GM12878 (cell line): Measurements from ENCODE around the gene FOXB2. TPM values are rescaled to one million over a fixed set of nuclear protein-coding genes. Genes with fewer than 3 reads are reported as not detected.

Experiments
- ATAC-seq: fragments of 200-7000 bp; cut with Tn5 transposase; 3 replicates; pipeline ENCODE4 v1.9.1; 2020; ENCODE audit warnings: mild to moderate bottlenecking, moderate library complexity
- BruUV-seq: library from RNA; stranded (reverse); fragments of 400-500 nt; replicated peaks from 2 replicates; lab custom pipeline; 2021; lab: Mats Ljungman, UMichigan
- CTCF ChIA-PET: fragments of 300-600 bp; sonication (Branson Sonifier 250); formaldehyde crosslinking; extraction: SDS; loops from one replicate; lab custom pipeline; 2021; ENCODE audit warnings: inconsistent platforms; lab: Yijun Ruan, JAX
- POLR2A ChIA-PET: fragments of 350-600 bp; formaldehyde crosslinking; extraction: SDS; loops from one replicate; lab custom pipeline; 2021; ENCODE audit warnings: inconsistent platforms; lab: Charles Lee
- RAD21 ChIA-PET: fragments of 300-600 bp; sonication (Branson Sonifier 250); formaldehyde crosslinking; loops from one replicate; lab custom pipeline; 2023; ENCODE audit warnings: antibody characterized with exemption; ENCODE audit not compliant: unreplicated experiment; lab: Charles Lee
- SMC1A ChIA-PET: fragments of 300-600 bp; sonication (Branson Sonifier 250); formaldehyde crosslinking; loops from one replicate; lab custom pipeline; 2023; ENCODE audit not compliant: unreplicated experiment, uncharacterized antibody; lab: Charles Lee
- DNase-seq: peaks from one replicate; pipeline ENCODE4 v3.0.0-alpha.2; 2011; ENCODE audit warnings: low read depth, low spot score
- FAIRE-seq: peaks from 3 replicates; lab custom pipeline; 2011; peaks lifted over from hg19 to GRCh38; lab: Jason Lieb, UNC
- H2AFZ ChIP-seq: 2 replicates; pipeline ENCODE4 v1.6.0; 2011; ENCODE audit warnings: low read depth, low read length, control low read depth; ENCODE audit not compliant: control insufficient read depth
- H3K27ac ChIP-seq: 2 replicates; pipeline ENCODE4 v1.5.1; 2011; ENCODE audit warnings: control low read depth; ENCODE audit not compliant: control insufficient read depth, insufficient read depth
- H3K27me3 ChIP-seq, 2 experiments: replicated peaks in 1 of 2; 2 replicates each; pipeline versions ENCODE4 v1.6.0 to v1.6.1; 2011; ENCODE audit warnings: low read length in 1 of 2; ENCODE audit not compliant: control insufficient read depth in 2 of 2, insufficient read depth in 2 of 2
- H3K36me3 ChIP-seq, 2 experiments: 2 replicates each; pipeline ENCODE4 v1.5.1; 2011; ENCODE audit warnings: low read length in 1 of 2; ENCODE audit not compliant: control insufficient read depth in 2 of 2, insufficient read depth in 2 of 2
- H3K4me1 ChIP-seq: 2 replicates; pipeline ENCODE4 v1.6.1; 2011; ENCODE audit warnings: mild to moderate bottlenecking, low read length, moderate library complexity, mixed read lengths; ENCODE audit not compliant: control insufficient read depth, insufficient read depth
- H3K4me2 ChIP-seq: 2 replicates; pipeline ENCODE4 v1.6.0; 2011; ENCODE audit warnings: control low read depth; ENCODE audit not compliant: control insufficient read depth, insufficient read depth
- H3K4me3 ChIP-seq: fragments of 200-600 bp; sonication (generic); 2 replicates; pipeline ENCODE4 v1.5.1; 2016
- H3K79me2 ChIP-seq: 2 replicates; pipeline ENCODE4 v1.6.0; 2011; ENCODE audit warnings: low read length; ENCODE audit not compliant: control insufficient read depth, insufficient read depth
- H3K9ac ChIP-seq: 2 replicates; pipeline ENCODE4 v1.8.0; 2011; ENCODE audit warnings: low read length, control low read depth, mixed read lengths; ENCODE audit not compliant: control insufficient read depth, insufficient read depth
- H3K9me3 ChIP-seq: replicated peaks from 3 replicates; pipeline ENCODE4 v1.5.1; 2011; ENCODE audit warnings: mild to moderate bottlenecking, low read length; ENCODE audit not compliant: control insufficient read depth, insufficient read depth
- H4K20me1 ChIP-seq: 2 replicates; pipeline ENCODE4 v1.6.0; 2011; ENCODE audit not compliant: control insufficient read depth, insufficient read depth
- CHD1 ChIP-seq: IDR thresholded peaks from 2 replicates; pipeline ENCODE4 v1.6.1; 2012; ENCODE audit warnings: low read depth, low read length, improper control_type of control experiment
- CHD2 ChIP-seq: IDR thresholded peaks from 2 replicates; pipeline ENCODE4 v1.6.1; 2011; ENCODE audit warnings: low read depth, low read length, improper control_type of control experiment, borderline replicate concordance
- DPF2 ChIP-seq: fragments of 450-650 bp; IDR thresholded peaks from 2 replicates; pipeline ENCODE4 v1.6.1; 2017; ENCODE audit warnings: mild to moderate bottlenecking
- EZH2 ChIP-seq: IDR thresholded peaks from 2 replicates; pipeline ENCODE4 v1.6.1; 2012; ENCODE audit warnings: low read depth, mild to moderate bottlenecking, control low read depth, inconsistent platforms, low read length, borderline replicate concordance; ENCODE audit not compliant: control insufficient read depth
- FOXK2 ChIP-seq: fragments of 450-650 bp; IDR thresholded peaks from 2 replicates; pipeline ENCODE4 v1.6.1; 2017; ENCODE audit warnings: mild to moderate bottlenecking, moderate library complexity
- FOXM1 ChIP-seq: IDR thresholded peaks from 2 replicates; pipeline ENCODE4 v1.6.1; 2012; ENCODE audit warnings: low read depth, mild to moderate bottlenecking, inconsistent platforms, low read length, moderate library complexity
- MEF2A ChIP-seq: IDR thresholded peaks from 2 replicates; pipeline ENCODE4 v1.6.1; 2011; ENCODE audit warnings: low read depth, mild to moderate bottlenecking, low read length, moderate library complexity; ENCODE audit not compliant: insufficient read depth
- MEF2B ChIP-seq: fragments of 450-650 bp; IDR thresholded peaks from 2 replicates; pipeline ENCODE4 v1.6.1; 2018; ENCODE audit warnings: mild to moderate bottlenecking, moderate library complexity; ENCODE audit not compliant: partially characterized antibody, poor library complexity, severe bottlenecking
- PML ChIP-seq: IDR thresholded peaks from 2 replicates; pipeline ENCODE4 v1.6.1; 2012; ENCODE audit warnings: low read length, inconsistent platforms
- POLR2A ChIP-seq: IDR thresholded peaks from 2 replicates; pipeline ENCODE4 v1.6.1; 2011; ENCODE audit warnings: low read depth, mild to moderate bottlenecking, low read length
- POLR2AphosphoS5 ChIP-seq: IDR thresholded peaks from 2 replicates; pipeline ENCODE4 v1.6.1; 2011; ENCODE audit warnings: mild to moderate bottlenecking, low read length, inconsistent platforms
- RB1 ChIP-seq: fragments of 450-650 bp; formaldehyde crosslinking; IDR thresholded peaks from 2 replicates; pipeline ENCODE4 v1.6.1; 2017; ENCODE audit warnings: mild to moderate bottlenecking, borderline replicate concordance
- SKIL ChIP-seq: fragments of 450-650 bp; IDR thresholded peaks from 2 replicates; pipeline ENCODE4 v1.6.1; 2017; ENCODE audit warnings: mild to moderate bottlenecking, low read depth, inconsistent platforms; ENCODE audit not compliant: poor library complexity, severe bottlenecking
- TCF12 ChIP-seq: IDR thresholded peaks from 2 replicates; pipeline ENCODE4 v1.6.1; 2011; ENCODE audit warnings: low read depth, mild to moderate bottlenecking, low read length
- ZBED1 ChIP-seq: IDR thresholded peaks from 2 replicates; pipeline ENCODE4 v1.6.1; 2016; ENCODE audit warnings: borderline replicate concordance
- ZBTB33 ChIP-seq: fragments of 450-650 bp; IDR thresholded peaks from 2 replicates; pipeline ENCODE4 v1.6.1; 2017; ENCODE audit warnings: mild to moderate bottlenecking
- WGBS: methylation state at CpG from one replicate; pipeline ENCODE4 v1.1.6; 2016; ENCODE audit warnings: low lambda C conversion rate; ENCODE audit not compliant: insufficient replicate concordance, insufficient coverage; ENCODE audit errors: missing lambda C conversion rate; 5-methylcytosine and 5-hydroxymethylcytosine counted together
- in situ Hi-C: fragments of 300-500 bp; cut with MboI; formaldehyde crosslinking; loops from 9 replicates; pipeline ENCODE4 v1.14.3; 2018; ENCODE audit warnings: mixed read lengths
- intact Hi-C: fragments of 100-400 bp; cut with micrococcal nuclease; formaldehyde crosslinking; loops from one replicate; pipeline ENCODE4 v1.14.2; 2022; ENCODE audit not compliant: unreplicated experiment
- polyA plus RNA-seq, 11 experiments: library from polyadenylated mRNA; depleted of rRNA in 4 of 11; unstranded in 6 of 11; stranded (reverse) in 5 of 11; fragments of >200 nt; fragmentation: Nextera tagmentation in 4 of 11; fragmentation: Illumina TruSeq in 1 of 11; extraction: Ambion mirVana in 4 of 11; extraction: Trizol in 1 of 11; gene quantifications; 1 replicate in 1 of 11; 2 replicates in 10 of 11; pipeline versions ENCODE4 v1.2.1 to v1.2.3, GENCODE V29; 2011 to 2016; ENCODE audit warnings: inconsistent platforms in 2 of 11, missing spikeins in 2 of 11, low read depth in 1 of 11
- total RNA-seq, 4 experiments: library from RNA; depleted of rRNA in 3 of 4; stranded (reverse); fragments of >200 nt in 3 of 4; fragmentation: Illumina TruSeq in 1 of 4; extraction: Trizol in 1 of 4; gene quantifications; 2 replicates each; pipeline versions ENCODE4 v1.2.1 to v1.2.3, GENCODE V29; 2013 to 2021
- TF ChIP-seq, protein P1 (sequence below): fragments of 450-650 bp; IDR thresholded peaks from 2 replicates; pipeline ENCODE4 v1.6.1; 2016; ENCODE audit warnings: mild to moderate bottlenecking

Gene FOXB2
- total and polyA plus RNA-seq, 10 of the 15 experiments (the other 5 are each of a cell fraction or from before 2014, with no cell fraction given), result not detected

DNA sequence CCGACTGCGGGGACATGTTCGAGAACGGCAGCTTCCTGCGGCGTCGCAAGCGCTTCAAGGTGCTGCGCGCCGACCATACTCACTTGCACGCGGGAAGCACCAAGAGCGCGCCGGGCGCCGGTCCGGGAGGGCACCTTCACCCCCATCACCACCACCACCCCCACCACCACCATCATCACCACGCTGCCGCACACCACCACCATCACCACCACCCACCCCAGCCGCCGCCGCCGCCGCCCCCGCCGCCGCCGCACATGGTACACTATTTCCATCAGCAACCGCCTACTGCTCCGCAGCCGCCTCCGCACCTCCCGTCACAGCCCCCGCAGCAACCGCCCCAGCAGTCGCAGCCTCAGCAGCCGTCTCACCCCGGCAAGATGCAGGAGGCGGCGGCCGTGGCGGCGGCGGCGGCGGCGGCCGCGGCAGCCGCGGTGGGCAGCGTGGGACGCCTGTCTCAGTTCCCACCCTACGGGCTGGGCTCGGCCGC, 514 bp downstream of the FOXB2 start:
- intact Hi-C loops, result loop anchor here (10.0 kb wide), 1 partner anchor 135 kb away; no protein-coding TSS in a partner anchor
- TF ChIP-seq POLR2AphosphoS5 (no peak), FOXK2 (no peak), MEF2B (no peak), CHD2 (no peak), SKIL (no peak), DPF2 (no peak), RB1 (no peak), EZH2 (no peak), ZBTB33 (no peak), POLR2A (no peak), ZBED1 (no peak), CHD1 (no peak), TCF12 (no peak), FOXM1 (no peak), PML (no peak), MEF2A (no peak)
- TF ChIP-seq, protein P1, sequence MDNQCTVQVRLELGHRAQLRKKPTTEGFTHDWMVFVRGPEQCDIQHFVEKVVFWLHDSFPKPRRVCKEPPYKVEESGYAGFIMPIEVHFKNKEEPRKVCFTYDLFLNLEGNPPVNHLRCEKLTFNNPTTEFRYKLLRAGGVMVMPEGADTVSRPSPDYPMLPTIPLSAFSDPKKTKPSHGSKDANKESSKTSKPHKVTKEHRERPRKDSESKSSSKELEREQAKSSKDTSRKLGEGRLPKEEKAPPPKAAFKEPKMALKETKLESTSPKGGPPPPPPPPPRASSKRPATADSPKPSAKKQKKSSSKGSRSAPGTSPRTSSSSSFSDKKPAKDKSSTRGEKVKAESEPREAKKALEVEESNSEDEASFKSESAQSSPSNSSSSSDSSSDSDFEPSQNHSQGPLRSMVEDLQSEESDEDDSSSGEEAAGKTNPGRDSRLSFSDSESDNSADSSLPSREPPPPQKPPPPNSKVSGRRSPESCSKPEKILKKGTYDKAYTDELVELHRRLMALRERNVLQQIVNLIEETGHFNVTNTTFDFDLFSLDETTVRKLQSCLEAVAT, result no peak

More for the DNA sequence above, 514 bp downstream of the FOXB2 start:
- no peak overlapping the region for H2AFZ ChIP-seq
- no peak overlapping the region for H3K4me3 ChIP-seq
- FAIRE-seq (no peak), ATAC-seq (no peak), DNase-seq (no peak)
- no peak overlapping the region for H3K27ac ChIP-seq
- CTCF ChIA-PET, result no interaction called here
- H3K9ac ChIP-seq, result no peak overlapping the region
- RAD21 ChIA-PET, result no interaction called here
- H3K4me1 ChIP-seq, result no peaks in the 10 kb centered on the region
- no peaks in the 10 kb centered on the region for H3K79me2 ChIP-seq
- no peak overlapping the region for H3K4me2 ChIP-seq
- H3K9me3 ChIP-seq, result no peaks in the 10 kb centered on the region; the same call in 2 of the 3 replicates
- no peaks in the 10 kb centered on the region for H3K36me3 ChIP-seq
- H4K20me1 ChIP-seq, result no peaks in the 10 kb centered on the region; the same call in 1 of the 2 replicates
- H3K27me3 ChIP-seq, result peaks cover 14 to 24% of the 10 kb centered on the region in 2 experiments
- in situ Hi-C loops, result no loop called here
- SMC1A ChIA-PET, result no interaction called here
- 55% methylated on average over 34 of the region's 58 CpGs for WGBS
- BruUV-seq, result no TSS peak
- POLR2A ChIA-PET, result no interaction called here
